WTC11 (cell line): ENCODE measurements around the gene SERP2. TPM values are rescaled to one million over a fixed set of nuclear protein-coding genes. Genes with fewer than 3 reads are reported as not detected.

Experiments used
- ATAC-seq: fragments of 200-7000 bp; cut with Tn5 transposase; 2 replicates; pipeline ENCODE4 v1.10.0; 2021; ENCODE audit warnings: mild to moderate bottlenecking, moderate library complexity
- CTCF ChIA-PET: fragments of 300-600 bp; sonication (Branson Sonifier 250); formaldehyde crosslinking; loops from one replicate; lab custom pipeline; 2021; ENCODE audit warnings: antibody characterized with exemption; lab: Charles Lee
- POLR2A ChIA-PET: fragments of 350-600 bp; sonication (Branson Sonifier 250); formaldehyde crosslinking; loops from one replicate; lab custom pipeline; 2021; ENCODE audit warnings: antibody characterized with exemption; lab: Charles Lee
- DNase-seq: peaks from one replicate; pipeline ENCODE4 v3.0.0; 2021; ENCODE audit warnings: low spot score
- H3K27ac Mint-ChIP-seq: 2 replicates; pipeline ENCODE4 v1.8.0; 2021; ENCODE audit warnings: mixed read lengths
- H3K27me3 Mint-ChIP-seq: 2 replicates; pipeline ENCODE4 v1.8.0; 2021; ENCODE audit warnings: low read depth, mild to moderate bottlenecking, moderate library complexity, mixed read lengths
- H3K36me3 Mint-ChIP-seq: 2 replicates; pipeline ENCODE4 v1.8.0; 2021; ENCODE audit warnings: mixed read lengths
- H3K4me1 Mint-ChIP-seq: 2 replicates; pipeline ENCODE4 v1.8.0; 2022; ENCODE audit warnings: mixed read lengths
- H3K4me3 Mint-ChIP-seq: 2 replicates; pipeline ENCODE4 v1.8.0; 2021; ENCODE audit warnings: mild to moderate bottlenecking, moderate library complexity, mixed read lengths
- H3K9me3 Mint-ChIP-seq: 2 replicates; pipeline ENCODE4 v1.8.0; 2021; ENCODE audit warnings: mixed read lengths
- CREB1 ChIP-seq: sonication (generic); formaldehyde crosslinking; IDR thresholded peaks from 2 replicates; pipeline ENCODE4 v1.8.0; 2023; ENCODE audit warnings: mild to moderate bottlenecking, missing genetic modification reagents
- CREM ChIP-seq: sonication (generic); formaldehyde crosslinking; IDR thresholded peaks from 2 replicates; pipeline ENCODE4 v1.8.1; 2022; ENCODE audit warnings: mild to moderate bottlenecking, missing genetic modification reagents, moderate library complexity
- E2F5 ChIP-seq: sonication (generic); formaldehyde crosslinking; IDR thresholded peaks from 2 replicates; pipeline ENCODE4 v1.8.1; 2022; ENCODE audit warnings: mild to moderate bottlenecking, moderate library complexity, missing genetic modification reagents
- EMX1 ChIP-seq: fragments of 250-450 bp; sonication (Bioruptor Pico); IDR thresholded peaks from 2 replicates; pipeline ENCODE4 v1.8.0; 2021; ENCODE audit warnings: mild to moderate bottlenecking
- ERG ChIP-seq: fragments of 250-450 bp; sonication (Bioruptor Pico); IDR thresholded peaks from 2 replicates; pipeline ENCODE4 v1.8.0; 2021; ENCODE audit warnings: mild to moderate bottlenecking
- FOXK1 ChIP-seq: sonication (generic); formaldehyde crosslinking; IDR thresholded peaks from 2 replicates; pipeline ENCODE4 v1.8.0; 2022; ENCODE audit warnings: mild to moderate bottlenecking, moderate library complexity, missing genetic modification reagents
- GRHL2 ChIP-seq: fragments of 250-450 bp; sonication (Bioruptor Pico); IDR thresholded peaks from 2 replicates; pipeline ENCODE4 v1.8.0; 2022; ENCODE audit warnings: mild to moderate bottlenecking, moderate library complexity; ENCODE audit not compliant: insufficient replicate concordance, severe bottlenecking
- GTF2I ChIP-seq: fragments of 250-450 bp; sonication (Bioruptor Pico); conservative IDR thresholded peaks from 2 replicates; pipeline ENCODE4 v1.4.0; 2021; ENCODE audit warnings: mild to moderate bottlenecking
- NFE2L1 ChIP-seq: sonication (generic); formaldehyde crosslinking; IDR thresholded peaks from 2 replicates; pipeline ENCODE4 v1.8.1; 2023; ENCODE audit warnings: missing genetic modification reagents
- NR1H2 ChIP-seq: sonication (generic); formaldehyde crosslinking; IDR thresholded peaks from 2 replicates; pipeline ENCODE4 v1.9.0; 2021; ENCODE audit warnings: mild to moderate bottlenecking, moderate library complexity, missing genetic modification reagents
- NR2C2 ChIP-seq: sonication (generic); formaldehyde crosslinking; IDR thresholded peaks from 2 replicates; pipeline ENCODE4 v1.8.0; 2022; ENCODE audit warnings: mild to moderate bottlenecking, missing genetic modification reagents
- PRRX2 ChIP-seq: fragments of 250-450 bp; sonication (Bioruptor Pico); IDR thresholded peaks from 2 replicates; pipeline ENCODE4 v1.8.0; 2021; ENCODE audit warnings: mild to moderate bottlenecking
- RORB ChIP-seq: fragments of 250-450 bp; sonication (Bioruptor Pico); IDR thresholded peaks from 2 replicates; pipeline ENCODE4 v1.9.0; 2021; ENCODE audit warnings: mild to moderate bottlenecking
- SOX15 ChIP-seq: fragments of 250-450 bp; sonication (Bioruptor Pico); IDR thresholded peaks from 2 replicates; pipeline ENCODE4 v1.9.0; 2021; ENCODE audit warnings: mild to moderate bottlenecking
- TEAD4 ChIP-seq: sonication (generic); formaldehyde crosslinking; IDR thresholded peaks from 2 replicates; pipeline ENCODE4 v1.8.0; 2022; ENCODE audit warnings: mild to moderate bottlenecking, missing genetic modification reagents
- TP53 ChIP-seq: sonication (generic); formaldehyde crosslinking; IDR thresholded peaks from 2 replicates; pipeline ENCODE4 v1.8.1; 2023; ENCODE audit warnings: mild to moderate bottlenecking, missing genetic modification reagents
- ZBTB43 ChIP-seq: sonication (generic); formaldehyde crosslinking; IDR thresholded peaks from 2 replicates; pipeline ENCODE4 v1.8.1; 2023; ENCODE audit warnings: mild to moderate bottlenecking, missing genetic modification reagents
- ZNF281 ChIP-seq: sonication (generic); formaldehyde crosslinking; IDR thresholded peaks from 2 replicates; pipeline ENCODE4 v1.8.0; 2023; ENCODE audit warnings: mild to moderate bottlenecking, missing genetic modification reagents
- ZNF317 ChIP-seq: sonication (generic); formaldehyde crosslinking; IDR thresholded peaks from 2 replicates; pipeline ENCODE4 v1.8.1; 2023; ENCODE audit warnings: low read depth, mild to moderate bottlenecking, moderate library complexity, missing genetic modification reagents, borderline replicate concordance
- ZNF396 ChIP-seq: fragments of 250-450 bp; sonication (Bioruptor Pico); IDR thresholded peaks from 2 replicates; pipeline ENCODE4 v1.8.0; 2021; ENCODE audit warnings: mild to moderate bottlenecking, moderate library complexity, borderline replicate concordance
- ZNF416 ChIP-seq: fragments of 250-450 bp; sonication (Bioruptor Pico); IDR thresholded peaks from 2 replicates; pipeline ENCODE4 v1.9.0; 2021; ENCODE audit warnings: mild to moderate bottlenecking, inconsistent platforms
- ZNF671 ChIP-seq: fragments of 250-450 bp; sonication (Bioruptor Pico); IDR thresholded peaks from 2 replicates; pipeline ENCODE4 v1.8.0; 2021; ENCODE audit warnings: mild to moderate bottlenecking
- total RNA-seq: library from RNA; stranded (reverse); gene quantifications from 3 replicates; pipeline ENCODE4 v1.2.3, GENCODE V29; 2021
- TF ChIP-seq, protein P1 (sequence below): sonication (generic); formaldehyde crosslinking; IDR thresholded peaks from 2 replicates; pipeline ENCODE4 v1.8.1; 2023; ENCODE audit warnings: mild to moderate bottlenecking, moderate library complexity, missing genetic modification reagents

SERP2 gene
- total RNA-seq, 1 experiment from 2014 or later = 1.2 TPM

DNA sequence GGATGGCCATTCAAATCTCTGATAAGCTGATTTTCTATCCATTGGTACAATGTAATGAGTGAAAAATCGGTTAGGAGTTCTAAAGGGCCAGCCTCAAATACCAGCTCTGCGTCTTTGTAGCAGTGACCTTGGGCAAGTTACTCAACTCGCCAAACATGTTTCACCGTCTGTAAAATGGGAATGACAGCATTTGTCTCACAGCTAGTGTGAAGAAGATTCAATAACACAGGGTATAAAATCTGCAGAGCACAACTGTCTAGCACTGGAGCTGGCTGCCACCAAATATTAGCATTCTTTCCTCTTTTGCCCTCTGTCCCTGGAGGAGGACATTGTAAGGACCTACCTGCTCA, 22.1 kb upstream of the SERP2 start:
- H3K36me3 Mint-ChIP-seq = no peaks in the 10 kb centered on the region
- no peak overlapping the region for H3K27ac Mint-ChIP-seq
- H3K4me3 Mint-ChIP-seq = no peak overlapping the region
- H3K9me3 Mint-ChIP-seq = no peaks in the 10 kb centered on the region
- ChIA-PET POLR2A (no interaction called here), CTCF (no interaction called here)
- peaks cover 3% of the 10 kb centered on the region; the same call in 1 of the 2 replicates for H3K27me3 Mint-ChIP-seq
- ATAC-seq = no peak
- peaks cover 14% of the 10 kb centered on the region for H3K4me1 Mint-ChIP-seq
- no peak for TF ChIP-seq CREB1
- TF ChIP-seq ZNF671 (CRISPR knock-in tag) = no peak
- no peak for TF ChIP-seq NR1H2 (CRISPR knock-in tag)
- no peak for TF ChIP-seq CREM (CRISPR knock-in tag)
- TF ChIP-seq NFE2L1 (CRISPR knock-in tag) = no peak
- no peak for TF ChIP-seq ZBTB43
- no peak for TF ChIP-seq EMX1 (CRISPR knock-in tag)
- no peak for TF ChIP-seq PRRX2 (CRISPR knock-in tag)
- TF ChIP-seq ZNF396 = no peak
- TF ChIP-seq, protein P1, sequence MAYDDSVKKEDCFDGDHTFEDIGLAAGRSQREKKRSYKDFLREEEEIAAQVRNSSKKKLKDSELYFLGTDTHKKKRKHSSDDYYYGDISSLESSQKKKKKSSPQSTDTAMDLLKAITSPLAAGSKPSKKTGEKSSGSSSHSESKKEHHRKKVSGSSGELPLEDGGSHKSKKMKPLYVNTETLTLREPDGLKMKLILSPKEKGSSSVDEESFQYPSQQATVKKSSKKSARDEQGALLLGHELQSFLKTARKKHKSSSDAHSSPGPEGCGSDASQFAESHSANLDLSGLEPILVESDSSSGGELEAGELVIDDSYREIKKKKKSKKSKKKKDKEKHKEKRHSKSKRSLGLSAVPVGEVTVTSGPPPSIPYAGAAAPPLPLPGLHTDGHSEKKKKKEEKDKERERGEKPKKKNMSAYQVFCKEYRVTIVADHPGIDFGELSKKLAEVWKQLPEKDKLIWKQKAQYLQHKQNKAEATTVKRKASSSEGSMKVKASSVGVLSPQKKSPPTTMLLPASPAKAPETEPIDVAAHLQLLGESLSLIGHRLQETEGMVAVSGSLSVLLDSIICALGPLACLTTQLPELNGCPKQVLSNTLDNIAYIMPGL (CRISPR knock-in tag) = no peak
- no peak for TF ChIP-seq GRHL2
- no peak for TF ChIP-seq ZNF317 (CRISPR knock-in tag)
- no peak for TF ChIP-seq GTF2I (CRISPR knock-in tag)
- no peak for TF ChIP-seq RORB (CRISPR knock-in tag)
- no peak for TF ChIP-seq NR2C2 (CRISPR knock-in tag)
- DNase-seq = no peak

DNA sequence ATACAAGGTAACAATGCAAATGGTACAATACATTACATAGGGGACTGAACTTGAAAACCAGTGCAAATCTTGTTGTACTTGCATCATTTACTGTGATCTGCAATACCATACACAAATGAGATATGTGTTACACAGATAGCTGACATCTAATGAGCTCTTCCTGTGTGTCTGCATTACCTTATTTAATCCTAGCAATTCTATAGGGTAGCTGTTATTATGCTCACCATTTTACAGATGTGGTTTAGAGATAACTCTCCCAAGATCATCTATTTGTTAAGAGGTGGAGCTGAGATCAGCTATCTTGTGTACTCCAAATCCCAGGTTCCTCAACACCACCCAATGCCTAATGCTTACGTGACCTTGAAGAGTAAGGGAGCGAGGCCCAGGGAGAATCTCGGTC, 21.4 kb upstream of the SERP2 start:
- peaks cover 3% of the 10 kb centered on the region; the same call in 1 of the 2 replicates for H3K27me3 Mint-ChIP-seq
- ChIA-PET POLR2A (no interaction called here), CTCF (interaction anchor here (0.7 kb wide), 1 partner anchor 83 kb away, joined by 7 read pairs; no protein-coding TSS in a partner anchor)

More for the DNA sequence above, 21.4 kb upstream of the SERP2 start:
- Mint-ChIP-seq H3K4me3 (no peak overlapping the region), H3K36me3 (no peaks in the 10 kb centered on the region), H3K27ac (no peak overlapping the region), H3K9me3 (no peaks in the 10 kb centered on the region), H3K4me1 (peaks cover 14% of the 10 kb centered on the region)
- TF ChIP-seq FOXK1 = no peak
- no peak for TF ChIP-seq ERG (CRISPR knock-in tag)
- TF ChIP-seq TEAD4 (CRISPR knock-in tag) = no peak
- TF ChIP-seq SOX15 (CRISPR knock-in tag) = no peak
- TF ChIP-seq ZNF317 (CRISPR knock-in tag) = no peak
- TF ChIP-seq TP53 (CRISPR knock-in tag) = no peak
- no peak for TF ChIP-seq NR1H2 (CRISPR knock-in tag)
- no peak for TF ChIP-seq E2F5
- no peak for TF ChIP-seq ZNF281 (CRISPR knock-in tag)
- TF ChIP-seq ZNF416 (CRISPR knock-in tag) = no peak
- ATAC-seq = no peak
- DNase-seq = no peak
